ENCODE data around the gene OR11H6.
"Not testable (repeated sequence)": the region's sequence is repeated elsewhere in the genome, so short reads cannot be mapped to it uniquely, and the experiment has no call there.

OR11H6 gene

GRCh38 chr14:20223410-20223809 is at the start of gene OR11H6:
Gene OR11H6, plus strand, starts transcription at chr14:20223710. Its CDS starts 0 bp downstream, at chr14:20223710.
- DNase-seq (ENCODE audit: low spot score) = no peak

- not testable (repeated sequence) for DNase-seq (ENCODE audit: low spot score)
Observed at GRCh38 chr14:20174205-20174604, 49.3 kb upstream of the OR11H6 start.

GRCh38 chr14:20176330-20176729 is 47.2 kb upstream of the OR11H6 start:
- DNase-seq (ENCODE audit: low spot score) = no peak

- no peak for DNase-seq (ENCODE audit: low spot score)
Observed at GRCh38 chr14:20177433-20177974, 46.0 kb upstream of the OR11H6 start.

- DNase-seq (ENCODE audit: low spot score) = no peak
Observed at GRCh38 chr14:20179218-20179617, 44.3 kb upstream of the OR11H6 start.

- DNase-seq (ENCODE audit: low spot score) = no peak
Observed at GRCh38 chr14:20179880-20180279, 43.6 kb upstream of the OR11H6 start.

GRCh38 chr14:20180486-20180885 is 43.0 kb upstream of the OR11H6 start:
- no peak for DNase-seq (ENCODE audit: low spot score)

- no peak for DNase-seq (ENCODE audit: low spot score)
Observed at GRCh38 chr14:20184181-20184580, 39.3 kb upstream of the OR11H6 start.

GRCh38 chr14:20190596-20190995 is 32.9 kb upstream of the OR11H6 start, which contains the start of gene OR11G2:
Gene OR11G2, plus strand, starts transcription at chr14:20190896. Its CDS starts 6,542 bp downstream, at chr14:20197438.
- DNase-seq (ENCODE audit: low spot score) = no peak

- no peak for DNase-seq (ENCODE audit: low spot score)
Observed at GRCh38 chr14:20191396-20191795, 32.1 kb upstream of the OR11H6 start.

GRCh38 chr14:20194101-20194500 is 29.4 kb upstream of the OR11H6 start:
- DNase-seq (ENCODE audit: low spot score) = no peak

GRCh38 chr14:20195170-20195569 is 28.3 kb upstream of the OR11H6 start:
- DNase-seq (ENCODE audit: low spot score) = not testable (repeated sequence)

GRCh38 chr14:20195911-20196310 is 27.6 kb upstream of the OR11H6 start:
- no peak for DNase-seq (ENCODE audit: low spot score)

- no peak for DNase-seq (ENCODE audit: low spot score)
Observed at GRCh38 chr14:20197459-20197858, 26.1 kb upstream of the OR11H6 start.

- DNase-seq (ENCODE audit: low spot score) = no peak
Observed at GRCh38 chr14:20198991-20199390, 24.5 kb upstream of the OR11H6 start.

- DNase-seq (ENCODE audit: low spot score) = no peak
Observed at GRCh38 chr14:20204721-20205120, 18.8 kb upstream of the OR11H6 start.

- no peak for DNase-seq (ENCODE audit: low spot score)
Observed at GRCh38 chr14:20209595-20209994, 13.9 kb upstream of the OR11H6 start.

- not testable (repeated sequence) for DNase-seq (ENCODE audit: low spot score)
Observed at GRCh38 chr14:20212406-20212805, 11.1 kb upstream of the OR11H6 start.

- DNase-seq (ENCODE audit: low spot score) = no peak
Observed at GRCh38 chr14:20215196-20215595, 8.3 kb upstream of the OR11H6 start.

GRCh38 chr14:20219033-20219432 is 4.5 kb upstream of the OR11H6 start:
- no peak for DNase-seq (ENCODE audit: low spot score)

- no peak for DNase-seq (ENCODE audit: low spot score)
Observed at GRCh38 chr14:20228681-20229080, 5.2 kb downstream of the OR11H6 start, which contains the start of gene OR11H7. Gene OR11H7, plus strand, starts transcription at chr14:20228981.

GRCh38 chr14:20235415-20235814 is 11.9 kb downstream of the OR11H6 start:
- DNase-seq (ENCODE audit: low spot score) = not testable (repeated sequence)

- DNase-seq (ENCODE audit: low spot score) = peak; percentile 33
Observed at GRCh38 chr14:20247646-20248246, 24.2 kb downstream of the OR11H6 start.

- DNase-seq (ENCODE audit: low spot score) = no peak
Observed at GRCh38 chr14:20262642-20263128, 39.2 kb downstream of the OR11H6 start.

Data from HuH-7 (cell line).